Hepatocyte (in vitro differentiated cells): ENCODE measurements around the gene ATP6V0E1. TPM values are rescaled to one million over a fixed set of nuclear protein-coding genes. Genes with fewer than 3 reads are reported as not detected.

ENCODE experiments used
- DNase-seq: peaks from one replicate; pipeline ENCODE4 v3.0.0-alpha.2; 2016; ENCODE audit warnings: low spot score
- H2AFZ ChIP-seq: fragments of 200-600 bp; sonication (generic); 2 replicates; pipeline ENCODE4 v1.6.0; 2016; ENCODE audit warnings: antibody characterized with exemption, mild to moderate bottlenecking
- H3K27ac ChIP-seq: fragments of 200-600 bp; sonication (generic); 2 replicates; pipeline ENCODE4 v1.5.1; 2016; ENCODE audit warnings: mild to moderate bottlenecking
- H3K27me3 ChIP-seq: fragments of 200-600 bp; sonication (generic); 2 replicates; pipeline ENCODE4 v1.6.1; 2016
- H3K36me3 ChIP-seq: fragments of 200-600 bp; sonication (generic); replicated peaks from 2 replicates; pipeline ENCODE4 v1.5.1; 2016; ENCODE audit warnings: low read depth; ENCODE audit not compliant: insufficient read depth
- H3K4me1 ChIP-seq: fragments of 200-600 bp; sonication (generic); 2 replicates; pipeline ENCODE4 v1.5.1; 2016; ENCODE audit warnings: mild to moderate bottlenecking, moderate library complexity; ENCODE audit not compliant: insufficient read depth
- H3K4me2 ChIP-seq: fragments of 200-600 bp; sonication (generic); 2 replicates; pipeline ENCODE4 v1.6.0; 2016
- H3K4me3 ChIP-seq: fragments of 200-600 bp; sonication (generic); 2 replicates; pipeline ENCODE4 v1.5.1; 2016; ENCODE audit warnings: mild to moderate bottlenecking
- H3K79me2 ChIP-seq: fragments of 200-600 bp; sonication (generic); 2 replicates; pipeline ENCODE4 v1.6.0; 2017; ENCODE audit warnings: mild to moderate bottlenecking
- H3K9me2 ChIP-seq: fragments of 200-600 bp; sonication (generic); replicated peaks from 2 replicates; pipeline ENCODE4 v1.6.0; 2017; ENCODE audit warnings: mild to moderate bottlenecking; ENCODE audit not compliant: insufficient read depth
- H3K9me3 ChIP-seq: fragments of 200-600 bp; sonication (generic); 2 replicates; pipeline ENCODE4 v1.5.1; 2016; ENCODE audit warnings: low read depth, mild to moderate bottlenecking
- H4K20me1 ChIP-seq: fragments of 200-600 bp; sonication (generic); 2 replicates; pipeline ENCODE4 v1.6.0; 2016; ENCODE audit warnings: mild to moderate bottlenecking; ENCODE audit not compliant: insufficient read depth, poor library complexity, severe bottlenecking
- CTCF ChIP-seq: fragments of 200-600 bp; sonication (generic); IDR thresholded peaks from 2 replicates; pipeline ENCODE4 v1.5.1; 2016; ENCODE audit warnings: antibody characterized with exemption, mild to moderate bottlenecking; ENCODE audit not compliant: poor library complexity
- EZH2 ChIP-seq: fragments of 200-600 bp; sonication (generic); IDR thresholded peaks from 2 replicates; pipeline ENCODE4 v1.6.1; 2016; ENCODE audit warnings: antibody characterized with exemption, mild to moderate bottlenecking, borderline replicate concordance
- EZH2phosphoT487 ChIP-seq: fragments of 200-600 bp; sonication (generic); IDR thresholded peaks from one replicate; pipeline ENCODE4 v1.6.1; 2018; ENCODE audit warnings: antibody characterized with exemption, mild to moderate bottlenecking, low read depth, moderate library complexity; ENCODE audit not compliant: unreplicated experiment, severe bottlenecking
- WGBS: methylation state at CpG from one replicate; pipeline ENCODE4 v1.1.6; 2016; ENCODE audit warnings: low lambda C conversion rate; ENCODE audit errors: missing lambda C conversion rate; 5-methylcytosine and 5-hydroxymethylcytosine counted together
- polyA plus RNA-seq: library from polyadenylated mRNA; unstranded; fragments of >200 nt; fragmentation: Nextera tagmentation; extraction: Ambion mirVana; gene quantifications from 2 replicates; pipeline ENCODE4 v1.2.1, GENCODE V29; 2016
- total RNA-seq: library from RNA; depleted of rRNA; stranded (reverse); fragments of >200 nt; gene quantifications from 2 replicates; pipeline ENCODE4 v1.2.3, GENCODE V29; 2014

ATP6V0E1 gene
- total and polyA plus RNA-seq, 2 experiments from 2014 or later: 216 to 657 TPM

- Histone ChIP-seq H3K9me2 (no peaks in the 10 kb centered on the region), H3K4me1 (no peaks in the 10 kb centered on the region), H3K4me2 (no peak overlapping the region), H3K4me3 (no peak overlapping the region), H3K27me3 (no peaks in the 10 kb centered on the region), H3K79me2 (peaks cover 8% of the 10 kb centered on the region), H3K27ac (no peak overlapping the region), H4K20me1 (no peaks in the 10 kb centered on the region), H2AFZ (no peak overlapping the region), H3K36me3 (no peaks in the 10 kb centered on the region), H3K9me3 (no peaks in the 10 kb centered on the region)
- no peak for TF ChIP-seq CTCF
- no peak for TF ChIP-seq EZH2phosphoT487
- TF ChIP-seq EZH2: no peak
- no peak for DNase-seq
- WGBS: 83% methylated on average over 4 of the region's 4 CpGs
These were observed 3.8 kb upstream of the ATP6V0E1 start for GRCh38 chr5:172979778-172980177.

- peaks cover 28% of the 10 kb centered on the region for H3K79me2 ChIP-seq
- H3K9me2 ChIP-seq: no peaks in the 10 kb centered on the region
- peaks cover 15% of the 10 kb centered on the region for H4K20me1 ChIP-seq
- H3K4me2 ChIP-seq: no peak overlapping the region
- no peaks in the 10 kb centered on the region for H3K36me3 ChIP-seq
- no peak overlapping the region for H3K27ac ChIP-seq
- peaks cover 9% of the 10 kb centered on the region for H3K4me1 ChIP-seq
- no peak for DNase-seq
- no peak overlapping the region for H2AFZ ChIP-seq
- no peak overlapping the region for H3K4me3 ChIP-seq
- TF ChIP-seq CTCF (no peak), EZH2 (no peak), EZH2phosphoT487 (no peak)
- 93% methylated on average over 7 of the region's 7 CpGs for WGBS
- H3K27me3 ChIP-seq: no peaks in the 10 kb centered on the region
- no peaks in the 10 kb centered on the region for H3K9me3 ChIP-seq
These were observed 1.6 kb upstream of the ATP6V0E1 start for GRCh38 chr5:172981931-172982330.

GRCh38 chr5:172984244-172984953, 828 bp downstream of the ATP6V0E1 start:
- peaks cover 53% of the 10 kb centered on the region for H3K79me2 ChIP-seq
- H2AFZ ChIP-seq: peak overlapping the region; percentile 33
- DNase-seq: peak; percentile 88

More at GRCh38 chr5:172984244-172984953, 828 bp downstream of the ATP6V0E1 start:
- Histone ChIP-seq H3K36me3 (no peaks in the 10 kb centered on the region), H4K20me1 (peaks cover 29% of the 10 kb centered on the region), H3K27me3 (no peaks in the 10 kb centered on the region), H3K4me2 (peak overlapping the region; percentile 88), H3K4me1 (peaks cover 9% of the 10 kb centered on the region), H3K9me2 (no peaks in the 10 kb centered on the region), H3K27ac (peak overlapping the region; percentile 93), H3K9me3 (no peaks in the 10 kb centered on the region), H3K4me3 (peak overlapping the region; percentile 74)
- 2% methylated on average over 15 of the region's 15 CpGs for WGBS
- TF ChIP-seq CTCF (peak; percentile 58), EZH2phosphoT487 (no peak), EZH2 (no peak)
